ENCODE results near the gene SIGLEC11.
"Not testable (repeated sequence)": the region's sequence is repeated elsewhere in the genome, so short reads cannot be mapped to it uniquely, and the experiment has no call there.

The SIGLEC11 gene

GRCh38 chr19:49981603-49982593 is 20.9 kb upstream of the SIGLEC11 start:
- no peak for DNase-seq (ENCODE audit: low read depth in 3 of 3)

- no peak for DNase-seq (ENCODE audit: low read depth in 3 of 3)
These were observed 17.4 kb upstream of the SIGLEC11 start for GRCh38 chr19:49978324-49978723.

GRCh38 chr19:49977881-49978280 is 16.9 kb upstream of the SIGLEC11 start:
- no peak for DNase-seq (ENCODE audit: low read depth in 3 of 3)

GRCh38 chr19:49977076-49977475 is 16.1 kb upstream of the SIGLEC11 start:
- DNase-seq (ENCODE audit: low read depth in 3 of 3): no peak

GRCh38 chr19:49976496-49976895 is 15.5 kb upstream of the SIGLEC11 start:
- no peak for DNase-seq (ENCODE audit: low read depth in 3 of 3)

GRCh38 chr19:49975051-49975450 is 14.1 kb upstream of the SIGLEC11 start:
- DNase-seq (ENCODE audit: low read depth in 3 of 3): no peak

GRCh38 chr19:49973987-49974386 is 13.0 kb upstream of the SIGLEC11 start:
- DNase-seq (ENCODE audit: low read depth in 3 of 3): no peak

GRCh38 chr19:49972841-49973240 is 11.9 kb upstream of the SIGLEC11 start:
- DNase-seq (ENCODE audit: low read depth in 3 of 3): no peak

GRCh38 chr19:49971991-49972411 is 11.0 kb upstream of the SIGLEC11 start:
- no peak for DNase-seq (ENCODE audit: low read depth in 3 of 3)

- DNase-seq (ENCODE audit: low read depth in 3 of 3): not testable (repeated sequence)
These were observed 8.4 kb upstream of the SIGLEC11 start for GRCh38 chr19:49969355-49969754.

GRCh38 chr19:49968279-49968922 is 7.4 kb upstream of the SIGLEC11 start:
- no peak for DNase-seq (ENCODE audit: low read depth in 3 of 3)

GRCh38 chr19:49959892-49960291 is 1.1 kb downstream of the SIGLEC11 start:
- not testable (repeated sequence) for DNase-seq (ENCODE audit: low read depth in 3 of 3)

GRCh38 chr19:49958596-49958995 is 2.4 kb downstream of the SIGLEC11 start:
- DNase-seq (ENCODE audit: low read depth in 3 of 3): not testable (repeated sequence)

GRCh38 chr19:49958144-49958543 is 2.8 kb downstream of the SIGLEC11 start:
- DNase-seq (ENCODE audit: low read depth in 3 of 3): not testable (repeated sequence)

- no peak for DNase-seq (ENCODE audit: low read depth in 3 of 3)
These were observed 3.6 kb downstream of the SIGLEC11 start for GRCh38 chr19:49957262-49957915.

GRCh38 chr19:49956115-49956495 is 4.9 kb downstream of the SIGLEC11 start:
- DNase-seq (ENCODE audit: low read depth in 3 of 3): no peak

GRCh38 chr19:49954933-49955332 is 6.0 kb downstream of the SIGLEC11 start:
- DNase-seq (ENCODE audit: low read depth in 3 of 3): no peak

- no peak for DNase-seq (ENCODE audit: low read depth in 3 of 3)
These were observed 6.7 kb downstream of the SIGLEC11 start for GRCh38 chr19:49954092-49954829.

- no peak for DNase-seq (ENCODE audit: low read depth in 3 of 3)
These were observed 7.6 kb downstream of the SIGLEC11 start for GRCh38 chr19:49953416-49953815.

GRCh38 chr19:49952906-49953305 is 8.1 kb downstream of the SIGLEC11 start:
- no peak for DNase-seq (ENCODE audit: low read depth in 3 of 3)

- DNase-seq (ENCODE audit: low read depth in 3 of 3): no peak
These were observed 8.5 kb downstream of the SIGLEC11 start for GRCh38 chr19:49952479-49952836.
